HG02840 (cell line): ENCODE data around the gene ZNF341.

Experiments used
- ATAC-seq: cut with Tn5 transposase; IDR thresholded peaks from one replicate; pipeline ENCODE4 v1.9.1; 2021; ENCODE audit warnings: mild to moderate bottlenecking, moderate library complexity, moderate number of reproducible peaks; ENCODE audit not compliant: unreplicated experiment, low FRiP score

ZNF341 gene

GRCh38 chr20:33765099-33765498 lies 33.3 kb downstream of the ZNF341 start:
- ATAC-seq: no peak

GRCh38 chr20:33765592-33765991 lies 33.8 kb downstream of the ZNF341 start:
- ATAC-seq: no peak

DNA sequence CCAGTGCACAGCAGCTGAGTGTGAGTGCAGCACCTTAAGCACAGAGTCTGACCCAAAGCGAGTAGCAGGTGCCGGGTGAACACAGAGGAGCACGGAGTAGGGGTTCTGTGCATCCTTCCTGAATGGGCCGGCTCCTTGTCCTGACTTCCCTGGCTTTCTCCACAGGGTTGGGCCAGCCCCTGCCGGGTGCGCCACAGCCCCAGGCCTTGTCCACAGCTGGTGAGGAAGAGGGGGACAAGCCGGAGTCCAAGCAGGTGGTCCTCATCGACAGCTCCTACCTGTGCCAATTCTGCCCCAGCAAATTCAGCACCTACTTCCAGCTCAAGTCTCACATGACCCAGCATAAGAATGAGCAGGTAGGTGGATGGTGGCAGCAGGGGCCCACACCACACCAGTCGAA lies 34.9 kb downstream of the ZNF341 start:
- ATAC-seq: no peak

DNA sequence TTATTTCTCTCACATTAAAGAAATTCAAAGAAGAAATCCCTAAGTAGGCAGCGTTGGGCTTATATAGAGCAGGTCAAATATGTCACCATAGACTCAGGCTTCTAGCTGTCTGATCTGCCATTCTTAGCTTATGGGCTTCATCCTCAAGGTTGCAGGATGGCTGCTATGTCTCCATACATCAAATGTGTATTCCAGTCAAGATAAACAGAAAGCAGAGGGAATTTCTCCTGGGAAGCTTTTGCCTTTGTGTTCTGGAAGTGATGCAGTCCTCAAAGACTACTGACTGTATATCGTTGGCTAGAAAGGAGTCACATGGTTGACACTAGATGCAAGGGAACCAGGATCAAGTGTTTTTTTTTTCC lies 36.0 kb downstream of the ZNF341 start:
- no peak for ATAC-seq

- ATAC-seq: no peak
These were observed 37.2 kb downstream of the ZNF341 start for GRCh38 chr20:33769043-33769442.

GRCh38 chr20:33770005-33770404 lies 38.2 kb downstream of the ZNF341 start:
- no peak for ATAC-seq

DNA sequence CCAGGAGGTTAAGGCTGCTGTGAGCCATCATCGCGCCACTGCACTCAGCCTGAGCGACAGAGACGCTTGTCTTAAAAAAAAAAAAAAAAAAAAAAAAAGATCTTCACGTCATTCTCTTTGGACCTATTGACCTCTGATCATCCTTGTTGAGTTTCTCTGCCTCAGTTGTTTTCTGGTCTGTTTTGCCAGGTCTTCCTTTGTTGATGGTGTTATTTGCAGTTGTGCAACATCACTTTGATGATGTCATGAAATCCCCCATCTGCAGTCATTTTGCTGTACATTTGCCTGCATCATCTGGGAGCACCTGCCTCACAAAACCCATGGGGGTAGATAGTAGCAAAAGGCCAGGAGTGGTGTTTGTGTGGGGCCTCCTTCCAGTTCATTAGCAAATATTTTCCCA lies 40.1 kb downstream of the ZNF341 start:
- ATAC-seq: no peak

- no peak for ATAC-seq
These were observed 40.6 kb downstream of the ZNF341 start for GRCh38 chr20:33772439-33772838.

DNA sequence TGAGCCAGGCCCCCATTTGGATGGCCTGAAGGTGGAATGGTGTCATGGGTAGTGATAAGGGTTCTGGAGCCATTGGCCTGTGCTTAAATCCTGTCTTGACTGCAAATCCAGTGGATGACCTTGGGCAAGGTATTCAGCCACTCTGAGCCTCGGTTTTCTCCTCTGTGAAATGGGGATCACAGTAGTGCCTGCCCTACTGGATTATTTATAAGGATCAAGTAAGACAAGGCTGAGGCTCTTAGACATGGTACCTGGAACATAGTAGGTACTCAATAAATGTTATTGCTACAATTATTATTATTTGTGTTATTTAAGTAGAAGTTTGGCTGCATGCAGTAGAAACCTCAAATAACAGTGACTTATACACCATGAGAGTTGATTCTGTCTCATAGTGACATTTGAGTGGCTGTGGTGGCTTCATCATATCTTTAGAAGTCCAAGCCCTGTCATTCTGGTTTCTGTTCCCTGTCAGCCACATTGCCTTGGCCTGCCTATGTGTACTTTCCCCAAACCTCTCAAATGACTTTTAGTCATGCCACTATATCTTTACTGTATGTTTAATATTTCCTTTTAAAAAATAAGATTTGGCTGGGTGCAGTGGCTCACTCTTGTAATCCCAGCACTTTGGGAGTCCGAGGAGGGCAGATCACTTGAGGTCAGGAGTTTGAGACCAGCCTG lies 41.8 kb downstream of the ZNF341 start:
- no peak for ATAC-seq

DNA sequence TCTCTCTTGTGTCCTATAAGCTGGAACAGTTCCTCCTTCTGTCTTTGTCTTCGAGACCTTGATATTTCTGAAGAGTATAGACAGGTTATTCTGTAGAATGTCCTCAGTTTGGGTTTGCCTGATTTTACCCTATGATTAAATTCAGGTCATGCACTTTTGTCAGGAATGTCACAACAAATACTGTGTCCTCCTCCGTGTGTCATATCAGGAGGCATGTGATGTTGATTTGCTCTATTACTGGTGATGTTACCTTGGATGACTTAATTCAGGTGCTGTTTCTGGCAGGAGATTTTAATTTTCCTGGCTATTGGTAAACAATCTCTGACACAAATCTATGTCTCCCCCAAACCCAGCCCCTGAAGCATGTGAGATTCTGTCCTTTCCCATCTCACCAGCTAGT lies 46.0 kb downstream of the ZNF341 start:
- no peak for ATAC-seq

GRCh38 chr20:33781133-33781532 lies 49.3 kb downstream of the ZNF341 start:
- no peak for ATAC-seq

GRCh38 chr20:33781945-33782344 lies 50.1 kb downstream of the ZNF341 start:
- ATAC-seq: no peak

DNA sequence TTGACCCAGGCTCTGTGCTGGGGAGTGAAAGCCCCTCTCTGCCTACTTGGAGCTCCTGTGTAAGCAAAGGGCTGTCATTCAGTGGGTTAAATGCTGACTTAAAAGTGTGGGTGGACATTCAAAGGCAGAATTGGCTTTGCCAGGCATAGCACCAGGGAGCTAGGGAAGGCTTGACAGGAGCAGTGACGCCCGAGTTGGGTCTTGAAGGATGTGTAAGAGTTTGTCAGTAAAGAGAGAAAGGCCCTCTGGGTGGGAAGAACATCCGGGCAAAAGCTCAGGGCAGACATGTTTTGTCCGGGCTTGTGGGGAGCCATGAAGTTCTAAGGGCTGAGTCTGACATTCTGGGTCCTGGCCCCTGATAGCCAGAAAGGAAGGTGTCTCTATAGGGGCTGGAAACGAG lies 51.5 kb downstream of the ZNF341 start:
- no peak for ATAC-seq

DNA sequence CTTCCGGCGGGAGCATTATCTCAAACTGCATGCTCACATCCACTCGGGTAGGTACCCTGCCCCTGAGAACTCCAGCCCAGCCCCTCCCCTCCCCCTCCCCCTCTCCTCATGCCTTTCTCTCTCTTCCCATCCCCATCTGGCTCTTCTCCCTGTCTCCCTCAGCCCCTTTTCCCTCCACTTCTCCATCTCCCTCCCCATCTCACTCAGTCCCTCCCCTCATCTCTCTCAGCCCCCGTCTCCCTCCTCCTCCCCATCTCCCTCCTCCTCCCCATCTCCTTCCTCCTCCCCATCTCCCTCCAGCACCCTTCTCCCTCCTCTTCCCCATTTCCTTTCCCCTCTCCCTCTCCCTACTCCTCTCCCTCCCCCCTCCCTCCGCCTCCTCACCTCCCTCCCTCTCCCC lies 52.0 kb downstream of the ZNF341 start:
- ATAC-seq: no peak

GRCh38 chr20:33784225-33784624 lies 52.4 kb downstream of the ZNF341 start:
- no peak for ATAC-seq

GRCh38 chr20:33785503-33785902 lies 53.7 kb downstream of the ZNF341 start:
- no peak for ATAC-seq

- no peak for ATAC-seq
These were observed 55.6 kb downstream of the ZNF341 start for GRCh38 chr20:33787253-33787891.

- ATAC-seq: no peak
These were observed 56.7 kb downstream of the ZNF341 start for GRCh38 chr20:33788351-33789049.

- no peak for ATAC-seq
These were observed 57.5 kb downstream of the ZNF341 start for GRCh38 chr20:33789109-33789857.

- no peak for ATAC-seq
These were observed 58.0 kb downstream of the ZNF341 start for GRCh38 chr20:33789858-33790182.

- no peak for ATAC-seq
These were observed 58.8 kb downstream of the ZNF341 start for GRCh38 chr20:33790566-33790965.
